K562 (cell line): ENCODE results near the gene STRN3. TPM values are rescaled to one million over a fixed set of nuclear protein-coding genes. Genes with fewer than 3 reads are reported as not detected.
A peak's percentile ranks its signal among the peaks of the same experiment; 100 is the strongest.

ENCODE experiments used
- ATAC-seq: fragments of 200-7000 bp; cut with Tn5 transposase; 3 replicates; pipeline ENCODE4 v1.9.1; 2020; ENCODE audit warnings: moderate library complexity
- Bru-seq: library from RNA; stranded (reverse); fragments of 400-500 nt; gene quantifications from one replicate; lab custom pipeline; 2021; lab: Mats Ljungman, UMichigan
- BruChase-seq, 2 experiments: library from RNA; stranded (reverse); fragments of 400-500 nt; gene quantifications; one replicate each; lab custom pipeline; 2021; lab: Mats Ljungman, UMichigan
- BruUV-seq: library from RNA; stranded (reverse); fragments of 400-500 nt; replicated peaks from 2 replicates; lab custom pipeline; 2021; lab: Mats Ljungman, UMichigan
- CTCF ChIA-PET: fragments of 300-600 bp; formaldehyde crosslinking; extraction: SDS; loops from one replicate; lab custom pipeline; 2021; ENCODE audit warnings: low intra/inter-chr PET ratio; lab: Yijun Ruan, JAX
- POLR2A ChIA-PET: fragments of 300-600, 350-650 bp; sonication (Branson Sonifier 250); formaldehyde crosslinking; extraction: SDS; loops from one replicate; lab custom pipeline; 2021; ENCODE audit warnings: antibody characterized with exemption, inconsistent platforms; lab: Yijun Ruan, JAX
- DNase-seq, 4 experiments: peaks; one replicate each; pipeline versions ENCODE4 v3.0.0 to v3.0.0-alpha.2; 2011 to 2018; ENCODE audit warnings: low spot score in 3 of 4, mixed read lengths in 3 of 4; ENCODE audit errors: extremely low read depth in 1 of 4
- FAIRE-seq: peaks from 2 replicates; lab custom pipeline; 2011; peaks lifted over from hg19 to GRCh38; lab: Jason Lieb, UNC
- H2AFZ ChIP-seq: 2 replicates; pipeline ENCODE4 v1.6.0; 2011; ENCODE audit warnings: low read depth, low read length, control low read depth, inconsistent platforms
- H3K27ac ChIP-seq: fragments of 200-600 bp; 3 replicates; pipeline ENCODE4 v1.8.0; 2011; ENCODE audit warnings: low read depth, mild to moderate bottlenecking, control low read depth, inconsistent platforms, low read length, moderate library complexity, mixed read lengths; ENCODE audit errors: extremely low read depth
- H3K27me3 ChIP-seq, 2 experiments: fragments of 300-600 bp in 1 of 2; 2 replicates in 1 of 2; 3 replicates in 1 of 2; pipeline versions ENCODE4 v1.6.0 to v1.8.0; 2011; ENCODE audit warnings: inconsistent platforms in 2 of 2, low read length in 2 of 2, mild to moderate bottlenecking in 1 of 2, mixed read lengths in 1 of 2, moderate library complexity in 1 of 2; ENCODE audit not compliant: control insufficient read depth in 2 of 2, insufficient read depth in 2 of 2
- H3K36me3 ChIP-seq: fragments of 300-600 bp; 3 replicates; pipeline ENCODE4 v1.8.0; 2011; ENCODE audit warnings: mild to moderate bottlenecking, low read length, inconsistent platforms; ENCODE audit not compliant: control insufficient read depth, insufficient read depth
- H3K4me1 ChIP-seq, 2 experiments: fragments of 200-600 bp in 1 of 2; replicated peaks in 1 of 2; 2 replicates in 1 of 2; 3 replicates in 1 of 2; pipeline versions ENCODE4 v1.5.1 to v1.8.0; 2011; ENCODE audit warnings: inconsistent platforms in 2 of 2, low read length in 2 of 2, mild to moderate bottlenecking in 1 of 2, mixed read lengths in 1 of 2, moderate library complexity in 1 of 2; ENCODE audit not compliant: control insufficient read depth in 2 of 2, insufficient read depth in 2 of 2
- H3K4me2 ChIP-seq: 2 replicates; pipeline ENCODE4 v1.6.1; 2011; ENCODE audit warnings: low read length, control low read depth, inconsistent platforms, mixed read lengths; ENCODE audit not compliant: insufficient read depth
- H3K4me3 ChIP-seq: fragments of 200-600 bp; sonication (generic), shearing (Covaris generic); 2 replicates; pipeline ENCODE4 v1.5.1; 2016; ENCODE audit warnings: control low read depth, inconsistent platforms
- H3K79me2 ChIP-seq: fragments of 200-600 bp; 3 replicates; pipeline ENCODE4 v1.8.0; 2011; ENCODE audit warnings: low read length, inconsistent platforms; ENCODE audit not compliant: control insufficient read depth, insufficient read depth
- H3K9ac ChIP-seq, 2 experiments: 2 replicates each; pipeline versions ENCODE4 v1.6.0 to v1.6.1; 2011; ENCODE audit warnings: low read depth in 2 of 2, low read length in 2 of 2, control low read depth in 1 of 2, inconsistent platforms in 1 of 2, mild to moderate bottlenecking in 1 of 2, mixed read lengths in 1 of 2; ENCODE audit not compliant: insufficient read depth in 1 of 2
- H3K9me1 ChIP-seq: one replicate; pipeline ENCODE4 v1.6.0; 2011; ENCODE audit warnings: inconsistent platforms, mild to moderate bottlenecking, low read length, moderate library complexity; ENCODE audit not compliant: control insufficient read depth, insufficient read depth
- H3K9me3 ChIP-seq: replicated peaks from 2 replicates; pipeline ENCODE4 v1.5.1; 2011; ENCODE audit warnings: low read depth, low read length, inconsistent platforms; ENCODE audit not compliant: control insufficient read depth, insufficient read depth
- H4K20me1 ChIP-seq: replicated peaks from 2 replicates; pipeline ENCODE4 v1.6.1; 2011; ENCODE audit warnings: low read length, inconsistent platforms, mixed read lengths; ENCODE audit not compliant: control insufficient read depth, insufficient read depth
- GTF2E2 ChIP-seq: fragments of 200-800 bp; sonication (Bioruptor generic); IDR thresholded peaks from 2 replicates; pipeline ENCODE4 v1.6.1; 2016; ENCODE audit warnings: missing genetic modification characterization, missing compliant biosample characterization
- MAZ ChIP-seq, 2 experiments: fragments of 450-650 bp in 1 of 2; sonication (generic) in 1 of 2; formaldehyde crosslinking; IDR thresholded peaks in 1 of 2; conservative IDR thresholded peaks in 1 of 2; 2 replicates each; pipeline versions ENCODE4 v1.4.0 to v1.5.0; 2020; ENCODE audit warnings: mild to moderate bottlenecking in 1 of 2, missing genetic modification reagents in 1 of 2
- NONO ChIP-seq, 2 experiments: fragments of 200-400 bp in 1 of 2; fragments of 450-650 bp in 1 of 2; formaldehyde crosslinking in 1 of 2; IDR thresholded peaks; 2 replicates each; pipeline ENCODE4 v1.6.1; 2017; ENCODE audit warnings: low read depth in 2 of 2, mild to moderate bottlenecking in 2 of 2, moderate library complexity in 2 of 2, low read length in 1 of 2
- POLR2G ChIP-seq: fragments of 200-400 bp; formaldehyde crosslinking; IDR thresholded peaks from 2 replicates; pipeline ENCODE4 v1.6.1; 2017; ENCODE audit warnings: low read depth, mild to moderate bottlenecking, antibody characterized with exemption, low read length, moderate library complexity
- RBBP5 ChIP-seq: fragments of 200-600 bp; sonication (generic); IDR thresholded peaks from 2 replicates; pipeline ENCODE4 v1.6.1; 2012; ENCODE audit warnings: borderline replicate concordance, mild to moderate bottlenecking, low read length, control low read depth, inconsistent platforms; ENCODE audit not compliant: insufficient read depth, poor library complexity, severe bottlenecking
- SUPT5H ChIP-seq: fragments of 450-650 bp; IDR thresholded peaks from 2 replicates; pipeline ENCODE4 v1.6.1; 2016
- TAF1 ChIP-seq: IDR thresholded peaks from 2 replicates; pipeline ENCODE4 v1.6.1; 2011; ENCODE audit warnings: mild to moderate bottlenecking, low read length, moderate library complexity; ENCODE audit not compliant: insufficient read depth, control insufficient read depth, severe bottlenecking; ENCODE audit errors: extremely low read depth
- WGBS: fragments of 100-300 bp; shearing (Covaris generic); methylation state at CpG from one replicate; pipeline ENCODE4 v1.1.6; 2016; ENCODE audit warnings: low coverage, mixed read lengths; ENCODE audit not compliant: insufficient coverage; ENCODE audit errors: missing lambda C conversion rate; 5-methylcytosine and 5-hydroxymethylcytosine counted together
- in situ Hi-C: fragments of 300-500 bp; cut with MboI; formaldehyde crosslinking; loops from 4 replicates; pipeline ENCODE4 v1.15.0; 2018; ENCODE audit warnings: inconsistent platforms, mixed read lengths
- intact Hi-C: fragments of 100-400 bp; cut with micrococcal nuclease; formaldehyde crosslinking; loops from 2 replicates; pipeline ENCODE4 v1.14.2; 2022
- long read RNA-seq, 3 experiments: library from polyadenylated mRNA in 2 of 3; library from RNA in 1 of 3; unstranded in 2 of 3; stranded (forward) in 1 of 3; transcript quantifications; one replicate each; pipeline ENCODE4 v2.0.0, GENCODE V29; 2019 to 2022
- polyA minus RNA-seq, 3 experiments: library from RNA; depleted of rRNA, polyadenylated mRNA; stranded (reverse); fragments of >200 nt; gene quantifications; 2 replicates each; pipeline ENCODE4 v1.2.3, GENCODE V29; 2011
- polyA plus RNA-seq, 8 experiments: library from polyadenylated mRNA; depleted of rRNA in 4 of 8; stranded (reverse) in 5 of 8; unstranded in 3 of 8; fragments of >200 nt; fragmentation: Nextera tagmentation in 2 of 8; fragmentation: Illumina TruSeq in 1 of 8; extraction: Ambion mirVana in 2 of 8; extraction: Trizol in 1 of 8; gene quantifications; 2 replicates each; pipeline versions ENCODE4 v1.2.1 to v1.2.3, GENCODE V29; 2011 to 2014; ENCODE audit warnings: inconsistent platforms in 1 of 8, missing spikeins in 1 of 8
- total RNA-seq, 7 experiments: library from RNA; depleted of rRNA in 6 of 7; stranded (reverse); fragments of >200 nt in 6 of 7; fragmentation: Illumina TruSeq in 2 of 7; extraction: Trizol in 2 of 7; gene quantifications; 2 replicates each; pipeline versions ENCODE4 v1.2.1 to v1.2.3, GENCODE V29; 2011 to 2021; ENCODE audit warnings: low replicate concordance in 1 of 7
- TF ChIP-seq, protein P1 (sequence below): fragments of 450-650 bp; IDR thresholded peaks from 2 replicates; pipeline ENCODE4 v1.6.1; 2017; ENCODE audit warnings: antibody characterized with exemption
- TF ChIP-seq, protein P2 (sequence below), 3 experiments: fragments of 200-800 bp in 1 of 3; sonication (Bioruptor generic) in 1 of 3; sonication (generic) in 1 of 3; formaldehyde crosslinking in 1 of 3; IDR thresholded peaks; 2 replicates each; pipeline versions ENCODE4 v1.6.1 to v1.8.0; 2016 to 2022; ENCODE audit warnings: mild to moderate bottlenecking in 2 of 3, missing compliant biosample characterization in 2 of 3, missing genetic modification characterization in 2 of 3, missing genetic modification reagents in 1 of 3

Gene STRN3, protein sequence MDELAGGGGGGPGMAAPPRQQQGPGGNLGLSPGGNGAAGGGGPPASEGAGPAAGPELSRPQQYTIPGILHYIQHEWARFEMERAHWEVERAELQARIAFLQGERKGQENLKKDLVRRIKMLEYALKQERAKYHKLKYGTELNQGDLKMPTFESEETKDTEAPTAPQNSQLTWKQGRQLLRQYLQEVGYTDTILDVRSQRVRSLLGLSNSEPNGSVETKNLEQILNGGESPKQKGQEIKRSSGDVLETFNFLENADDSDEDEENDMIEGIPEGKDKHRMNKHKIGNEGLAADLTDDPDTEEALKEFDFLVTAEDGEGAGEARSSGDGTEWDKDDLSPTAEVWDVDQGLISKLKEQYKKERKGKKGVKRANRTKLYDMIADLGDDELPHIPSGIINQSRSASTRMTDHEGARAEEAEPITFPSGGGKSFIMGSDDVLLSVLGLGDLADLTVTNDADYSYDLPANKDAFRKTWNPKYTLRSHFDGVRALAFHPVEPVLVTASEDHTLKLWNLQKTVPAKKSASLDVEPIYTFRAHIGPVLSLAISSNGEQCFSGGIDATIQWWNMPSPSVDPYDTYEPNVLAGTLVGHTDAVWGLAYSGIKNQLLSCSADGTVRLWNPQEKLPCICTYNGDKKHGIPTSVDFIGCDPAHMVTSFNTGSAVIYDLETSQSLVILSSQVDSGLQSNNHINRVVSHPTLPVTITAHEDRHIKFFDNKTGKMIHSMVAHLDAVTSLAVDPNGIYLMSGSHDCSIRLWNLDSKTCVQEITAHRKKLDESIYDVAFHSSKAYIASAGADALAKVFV
- 37.9 and 146 TPM in 2 replicates for total RNA-seq (2011; cell fraction: chromatin; rRNA removed; ENCODE audit: low replicate concordance)
- total RNA-seq (2011; cell fraction: nucleolus; rRNA removed) = 20.3 and 32.5 TPM in 2 replicates
- 42.4 and 69.4 TPM in 2 replicates for total RNA-seq (2011; cell fraction: nucleoplasm; rRNA removed)
- total RNA-seq (2014; rRNA removed) (18.0 and 25.7 TPM in 2 replicates), total RNA-seq (2014; rRNA removed; fragmentation: Illumina TruSeq; extraction: Trizol) (29.1 and 35.7 TPM in 2 replicates), total RNA-seq (2015; rRNA removed; fragmentation: Illumina TruSeq; extraction: Trizol) (23.7 and 24.7 TPM in 2 replicates), total RNA-seq (2021) (17.6 and 19.9 TPM in 2 replicates), polyA plus RNA-seq (2011; rRNA removed) (16.0 and 16.7 TPM in 2 replicates), polyA plus RNA-seq (2014; fragmentation: Illumina TruSeq; extraction: Trizol) (9.7 and 10.8 TPM in 2 replicates), polyA plus RNA-seq (2014; fragmentation: Nextera tagmentation; extraction: Ambion mirVana) (1 to 10 TPM; 5.9 to 6.2 TPM), polyA plus RNA-seq (2014; rRNA removed) (5.6 and 14.0 TPM in 2 replicates), polyA minus RNA-seq (2011; rRNA and poly(A)+ RNA removed) (102 and 104 TPM in 2 replicates), Bru-seq, nascent RNA (percentile 85 among the genes with signal in this experiment), BruChase-seq, experiment 1, labeled RNA remaining after a 2-hour chase (percentile 92 among the genes with signal in this experiment), BruChase-seq, experiment 2, labeled RNA remaining after a 6-hour chase (percentile 90 among the genes with signal in this experiment)
- polyA plus RNA-seq (2011; cell fraction: cytosol; rRNA removed) = 2.7 and 5.8 TPM in 2 replicates
- 17.9 and 25.0 TPM in 2 replicates for polyA plus RNA-seq (2011; cell fraction: nucleus; rRNA removed)
- 8.7 and 9.7 TPM in 2 replicates for polyA plus RNA-seq (2012)
- 23.7 and 37.6 TPM in 2 replicates for polyA minus RNA-seq (2011; cell fraction: cytosol; rRNA and poly(A)+ RNA removed)
- 35.5 and 43.8 TPM in 2 replicates for polyA minus RNA-seq (2011; cell fraction: nucleus; rRNA and poly(A)+ RNA removed)
- long read RNA-seq, experiment 1, transcript STRN3-201 (16 exons, 3,970 nt) = major isoform, 15 of 34 reads
- long read RNA-seq, experiment 1, partial matches to known transcripts = 6 of 34 reads
- long read RNA-seq, experiment 1, other reads (novel, unspliced or antisense) = 13 of 34 reads
- long read RNA-seq, experiment 2, partial matches to known transcripts = 0 of 5 reads
- long read RNA-seq, experiment 2, other reads (novel, unspliced or antisense) = 5 of 5 reads
- long read RNA-seq, experiment 3, partial matches to known transcripts = 0 of 15 reads
- long read RNA-seq, experiment 3, other reads (novel, unspliced or antisense) = 15 of 15 reads

DNA sequence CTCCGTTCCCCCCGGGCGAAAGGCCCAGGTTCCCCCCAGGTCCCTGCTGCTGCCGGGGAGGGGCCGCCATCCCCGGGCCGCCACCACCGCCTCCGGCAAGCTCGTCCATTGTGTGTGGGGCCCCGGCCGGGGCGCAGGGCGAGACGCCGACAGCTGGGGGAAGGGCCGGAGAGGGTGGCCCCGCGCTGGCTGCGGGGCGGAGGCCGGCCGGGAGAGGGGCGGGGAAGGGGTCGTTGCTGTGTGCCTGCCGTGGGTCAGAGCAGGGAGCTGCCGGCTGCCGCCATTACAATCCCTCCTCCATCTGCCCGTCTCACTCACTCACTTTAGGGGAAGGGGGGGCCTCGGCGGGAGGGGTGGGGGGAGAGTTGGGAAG, at the start of gene STRN3:
STRN3 (minus strand) TSS at position 303 of the 373 bp plus-strand sequence; CDS start at position 109, 194 bp downstream.
- POLR2A ChIA-PET = interaction anchor here (0.7 to 3.1 kb wide), 15 partner anchors 8 to 438 kb away, joined by 3 to 17 read pairs (median 5); no protein-coding TSS in a partner anchor
- no peaks in the 10 kb centered on the region for H3K9me3 ChIP-seq
- peaks cover 75% of the 10 kb centered on the region for H3K79me2 ChIP-seq
- no peaks in the 10 kb centered on the region for H3K27me3 ChIP-seq
- peak within 1 kb of the TSS; percentile 92 to 97 for H3K9ac ChIP-seq
- peaks cover 5 to 24% of the 10 kb centered on the region in 2 experiments for H3K4me1 ChIP-seq
- ATAC-seq (no peak), DNase-seq (no peak), FAIRE-seq (no peak)
- H3K4me3 ChIP-seq = peak within 1 kb of the TSS; percentile 98
- H4K20me1 ChIP-seq = no peaks in the 10 kb centered on the region
- H3K4me2 ChIP-seq = peak within 1 kb of the TSS; percentile 89
- peaks cover 19% of the 10 kb centered on the region for H3K36me3 ChIP-seq
- BruUV-seq = no TSS peak
- in situ Hi-C loops = no loop called here
- peak within 1 kb of the TSS; percentile 89 for H3K27ac ChIP-seq
- no peaks in the 10 kb centered on the region for H3K9me1 ChIP-seq
- CTCF ChIA-PET = no interaction called here
- peak within 1 kb of the TSS; percentile 93 for H2AFZ ChIP-seq
- intact Hi-C loops = loop anchor here (1.0 to 2.0 kb wide), 3 partner anchors 33 to 57 kb away; no protein-coding TSS in a partner anchor
- 0% methylated on average over 4 of the region's 31 CpGs for WGBS
- TF ChIP-seq SUPT5H (0 out of 2 replicates have a peak, but pooled peaks have one; percentile 40), TAF1 (peak; percentile 83), RBBP5 (peak; percentile 54), POLR2G (peak; percentile 85), MAZ (CRISPR knock-in tag; conservative IDR thresholded peaks at IDR 0.05 in 1 of 2, IDR thresholded peaks at IDR 0.05 in 1 of 2) (peak in 1 of 2 experiments; percentile 29; a peak in 1 of 4 replicates), NONO (IDR thresholded peaks at IDR 0.05; ENCODE audit: low read depth in 2 of 2, low read length in 1 of 2) (0 out of 4 replicates have a peak, but pooled peaks of 1 of the 2 experiments have one; percentile 29), GTF2E2 (peak; percentile 23; the same call in 1 of the 2 replicates)
- TF ChIP-seq, protein P1, sequence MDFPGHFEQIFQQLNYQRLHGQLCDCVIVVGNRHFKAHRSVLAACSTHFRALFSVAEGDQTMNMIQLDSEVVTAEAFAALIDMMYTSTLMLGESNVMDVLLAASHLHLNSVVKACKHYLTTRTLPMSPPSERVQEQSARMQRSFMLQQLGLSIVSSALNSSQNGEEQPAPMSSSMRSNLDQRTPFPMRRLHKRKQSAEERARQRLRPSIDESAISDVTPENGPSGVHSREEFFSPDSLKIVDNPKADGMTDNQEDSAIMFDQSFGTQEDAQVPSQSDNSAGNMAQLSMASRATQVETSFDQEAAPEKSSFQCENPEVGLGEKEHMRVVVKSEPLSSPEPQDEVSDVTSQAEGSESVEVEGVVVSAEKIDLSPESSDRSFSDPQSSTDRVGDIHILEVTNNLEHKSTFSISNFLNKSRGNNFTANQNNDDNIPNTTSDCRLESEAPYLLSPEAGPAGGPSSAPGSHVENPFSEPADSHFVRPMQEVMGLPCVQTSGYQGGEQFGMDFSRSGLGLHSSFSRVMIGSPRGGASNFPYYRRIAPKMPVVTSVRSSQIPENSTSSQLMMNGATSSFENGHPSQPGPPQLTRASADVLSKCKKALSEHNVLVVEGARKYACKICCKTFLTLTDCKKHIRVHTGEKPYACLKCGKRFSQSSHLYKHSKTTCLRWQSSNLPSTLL = no peak
- TF ChIP-seq, protein P2, sequence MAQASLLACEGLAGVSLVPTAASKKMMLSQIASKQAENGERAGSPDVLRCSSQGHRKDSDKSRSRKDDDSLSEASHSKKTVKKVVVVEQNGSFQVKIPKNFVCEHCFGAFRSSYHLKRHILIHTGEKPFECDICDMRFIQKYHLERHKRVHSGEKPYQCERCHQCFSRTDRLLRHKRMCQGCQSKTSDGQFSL (CRISPR knock-in tag; IDR thresholded peaks at IDR 0.05) = no peak
- TF ChIP-seq, protein P2 (tag; IDR thresholded peaks at IDR 0.05) = peak in 1 of 2 experiments; percentile 65; a peak in 2 of 4 replicates
